ENCODE measurements around the gene TCP11L1. TPM values are rescaled to one million over a fixed set of nuclear protein-coding genes. Genes with fewer than 3 reads are reported as not detected.

The TCP11L1 gene
- total RNA-seq, 1 donor from 2014 or later: 42.0 TPM

Other genes starting within 250 kb of the TCP11L1 start
- gene CCDC73, start 244.9 kb upstream of the TCP11L1 start, total RNA-seq (ENCODE audit: unreplicated experiment): not detected
- gene PRRG4, start 209.6 kb upstream of the TCP11L1 start, total RNA-seq (ENCODE audit: unreplicated experiment): 0.10 TPM
- gene QSER1, start 146.8 kb upstream of the TCP11L1 start, total RNA-seq (ENCODE audit: unreplicated experiment): 75.3 TPM
- gene DEPDC7, start 23.7 kb upstream of the TCP11L1 start, total RNA-seq (ENCODE audit: unreplicated experiment): 28.7 TPM
- gene CSTF3, start 121.9 kb downstream of the TCP11L1 start, total RNA-seq (ENCODE audit: unreplicated experiment): 45.3 TPM
- 56.5 TPM for gene HIPK3, start 217.8 kb downstream of the TCP11L1 start, total RNA-seq (ENCODE audit: unreplicated experiment)

All from glutamatergic neuron (in vitro differentiated cells).